GM19043 (cell line): ENCODE results near the gene MGMT.

Experiments used
- ATAC-seq: cut with Tn5 transposase; IDR thresholded peaks from one replicate; pipeline ENCODE4 v1.9.1; 2021; ENCODE audit warnings: low read depth; ENCODE audit not compliant: unreplicated experiment

Gene MGMT

DNA sequence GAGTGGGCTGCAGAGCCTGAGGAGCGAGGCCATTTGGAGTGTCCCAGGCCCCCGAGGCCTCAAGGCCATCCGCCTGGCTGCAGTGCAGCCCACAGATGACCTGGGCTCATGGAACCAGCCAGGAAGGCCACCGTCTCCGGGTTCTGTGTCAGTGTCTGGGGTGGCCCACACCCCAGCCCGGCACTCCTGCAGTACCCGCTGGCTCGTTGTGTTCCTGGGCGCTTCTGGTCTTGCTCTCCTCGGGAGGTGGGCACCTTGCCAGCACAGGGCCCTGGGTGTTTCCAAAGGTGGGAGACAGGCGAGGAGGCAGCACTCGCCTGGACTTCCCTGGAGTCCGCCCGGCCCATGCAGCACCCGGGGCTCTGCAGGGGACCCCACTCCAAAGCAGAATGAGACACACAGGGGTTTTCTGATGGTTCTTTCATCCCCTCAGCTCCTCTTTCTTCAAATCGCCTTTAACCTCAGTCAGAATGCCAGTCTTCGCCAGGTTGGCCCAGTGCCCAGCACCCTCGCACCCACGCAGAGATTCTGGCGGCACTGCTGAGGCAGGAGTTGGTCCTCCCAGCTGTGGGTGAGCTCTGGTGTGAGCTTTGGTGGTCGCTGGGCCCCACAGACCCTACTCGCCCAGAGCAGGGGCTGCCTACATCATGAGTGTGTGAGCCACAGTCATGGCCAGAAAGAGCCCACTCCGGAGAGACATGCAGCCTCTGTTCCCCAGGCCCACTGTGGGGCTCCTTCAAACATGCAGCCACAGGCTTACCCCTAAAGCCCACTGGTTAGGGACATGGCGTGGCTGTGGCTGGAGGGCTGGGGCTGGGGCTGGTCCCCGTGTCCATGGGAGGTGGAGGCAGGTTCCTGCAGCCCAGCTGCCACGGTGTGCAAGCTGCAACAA, 341.3 kb downstream of the MGMT start:
- no peak for ATAC-seq

DNA sequence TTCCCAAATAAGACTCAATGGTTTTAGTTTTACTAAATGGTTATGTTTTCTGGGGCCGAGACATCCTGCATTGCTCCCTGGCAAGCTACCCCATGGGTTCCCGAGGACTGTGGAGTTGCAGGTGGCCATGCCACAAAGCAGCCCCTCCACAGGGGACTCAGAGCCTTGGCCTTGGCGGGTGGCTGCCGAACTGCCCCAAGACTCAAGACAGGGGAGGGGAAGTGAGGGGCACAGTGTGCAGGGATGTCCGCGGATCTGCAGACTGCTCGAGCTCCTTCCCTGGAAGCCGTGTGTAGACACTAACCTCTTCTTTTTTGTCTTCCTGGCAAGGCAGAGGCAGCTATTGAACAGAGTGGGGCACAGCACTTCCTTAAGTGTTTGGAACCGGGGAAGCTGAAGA, 342.4 kb downstream of the MGMT start:
- ATAC-seq = no peak

GRCh38 chr10:129809841-129810240, 342.8 kb downstream of the MGMT start:
- ATAC-seq = no peak

DNA sequence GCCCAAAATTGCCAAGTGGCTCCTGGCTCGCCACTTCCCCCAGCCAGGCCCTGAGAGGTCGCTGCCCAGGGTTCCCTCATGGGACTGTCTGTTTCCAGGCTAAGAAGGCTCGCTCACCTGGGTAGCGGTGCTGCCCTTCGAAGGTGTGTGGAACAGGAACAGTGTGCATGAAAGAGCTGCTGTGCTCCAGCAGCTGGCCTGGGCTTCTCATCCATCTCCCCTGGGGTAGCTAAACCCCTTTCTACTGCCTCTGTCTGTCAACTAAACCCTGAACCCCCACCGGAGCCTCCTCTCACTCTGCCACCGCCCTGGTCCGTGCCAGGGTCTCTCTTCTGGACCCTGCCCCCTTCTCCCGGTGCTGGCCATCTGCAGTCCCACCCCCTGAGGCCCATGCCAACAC, 344.2 kb downstream of the MGMT start:
- ATAC-seq = no peak

DNA sequence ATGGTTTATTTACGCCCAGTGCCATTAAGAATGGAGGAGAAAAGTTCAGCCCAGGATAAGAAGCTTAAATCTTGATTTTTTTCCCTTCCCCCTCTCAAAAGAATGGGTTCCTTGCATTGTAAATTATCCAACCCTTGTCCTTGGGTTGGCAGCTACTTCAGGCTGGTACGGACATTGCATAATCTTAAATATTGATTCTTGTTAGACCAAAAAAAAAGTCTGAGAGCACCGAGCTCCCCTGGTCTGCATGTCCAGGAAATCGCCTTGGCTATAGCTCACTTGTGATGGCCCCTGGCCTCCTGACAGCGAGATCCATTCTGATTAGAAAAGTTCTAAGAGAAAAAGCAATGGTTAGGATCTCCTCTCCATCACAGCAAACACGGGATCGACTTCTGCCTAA, 345.4 kb downstream of the MGMT start:
- no peak for ATAC-seq

DNA sequence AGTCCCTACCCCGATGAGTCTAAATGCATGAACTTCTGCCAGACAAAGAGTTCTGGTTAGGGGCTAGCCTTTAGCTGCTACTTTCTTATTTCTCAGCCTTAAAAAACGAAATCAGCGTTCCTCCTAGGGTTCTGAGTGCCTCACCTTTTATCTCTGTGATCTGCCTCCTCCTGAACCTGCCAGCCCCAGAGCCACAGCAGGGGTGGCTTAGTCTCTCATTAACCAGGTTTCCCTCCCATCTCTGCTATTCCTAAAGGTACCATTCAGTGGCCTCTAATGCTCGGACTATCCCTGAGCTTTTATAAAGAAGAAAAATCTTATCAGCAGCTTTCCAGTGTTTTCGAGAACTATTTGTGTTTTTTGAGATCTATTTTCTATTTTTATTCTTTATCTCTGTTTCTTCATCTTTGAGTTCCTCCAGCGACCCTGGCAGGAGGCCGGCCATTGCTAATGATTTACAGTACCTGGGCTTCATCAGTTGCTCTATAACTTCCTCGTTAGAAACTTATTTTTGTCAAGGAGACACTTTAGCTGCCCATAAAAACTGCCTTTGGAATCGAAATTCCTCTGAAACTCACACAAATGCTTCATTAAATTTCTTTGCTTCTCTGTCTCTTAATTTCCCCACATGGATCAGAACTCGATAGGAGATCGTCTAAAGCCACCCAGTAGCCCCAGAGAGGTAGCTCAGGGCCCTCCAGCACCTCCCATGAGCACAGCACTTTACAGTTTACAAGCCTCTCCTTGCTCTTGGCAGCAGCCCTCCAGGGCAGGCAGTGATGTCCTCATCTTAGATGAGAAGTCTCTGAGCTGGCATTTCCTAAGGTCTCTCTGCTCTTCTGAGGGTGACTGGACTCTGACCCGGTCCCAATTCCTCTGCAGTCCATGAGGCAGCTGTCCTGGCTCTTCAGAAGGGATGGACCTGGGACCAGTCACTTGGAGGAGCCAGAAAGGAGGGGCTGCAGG, 347.9 kb downstream of the MGMT start:
- no peak for ATAC-seq

DNA sequence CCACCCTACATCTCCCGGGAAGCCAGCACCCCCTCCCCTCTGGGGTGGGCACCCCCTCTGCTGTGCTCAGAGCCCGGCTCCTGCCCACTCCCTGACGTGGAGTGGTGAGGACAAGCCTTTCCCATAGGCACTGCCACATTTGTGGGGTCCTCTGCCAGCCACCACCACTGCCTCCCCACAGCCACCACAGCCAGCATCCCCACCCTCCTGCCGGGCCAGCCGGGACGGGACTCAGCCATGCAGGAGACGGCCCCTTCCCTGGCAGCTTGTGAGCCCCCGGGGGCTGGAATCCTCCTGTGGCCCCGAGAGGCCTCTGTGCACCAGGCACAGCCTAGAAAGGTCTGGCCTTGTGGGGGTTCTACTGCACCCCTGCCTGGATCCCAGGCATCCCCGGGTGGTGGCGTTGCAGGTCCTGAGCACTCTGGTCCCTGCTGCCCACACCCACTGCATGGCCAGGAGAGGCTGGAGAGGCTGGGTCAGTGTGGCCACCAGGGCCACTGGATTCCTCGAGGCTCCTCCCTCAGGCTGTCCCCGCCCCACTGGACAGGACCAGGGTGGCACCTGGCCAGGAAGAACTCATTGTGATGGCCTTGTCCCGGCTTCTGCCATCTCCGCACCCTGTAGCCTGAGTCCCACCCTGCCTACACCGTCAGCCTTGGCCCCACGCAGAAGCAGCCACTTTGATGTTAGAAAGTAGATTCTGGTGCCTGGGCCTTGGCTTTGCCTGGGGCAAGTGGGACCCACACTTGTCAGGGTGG, 349.0 kb downstream of the MGMT start:
- ATAC-seq = no peak

DNA sequence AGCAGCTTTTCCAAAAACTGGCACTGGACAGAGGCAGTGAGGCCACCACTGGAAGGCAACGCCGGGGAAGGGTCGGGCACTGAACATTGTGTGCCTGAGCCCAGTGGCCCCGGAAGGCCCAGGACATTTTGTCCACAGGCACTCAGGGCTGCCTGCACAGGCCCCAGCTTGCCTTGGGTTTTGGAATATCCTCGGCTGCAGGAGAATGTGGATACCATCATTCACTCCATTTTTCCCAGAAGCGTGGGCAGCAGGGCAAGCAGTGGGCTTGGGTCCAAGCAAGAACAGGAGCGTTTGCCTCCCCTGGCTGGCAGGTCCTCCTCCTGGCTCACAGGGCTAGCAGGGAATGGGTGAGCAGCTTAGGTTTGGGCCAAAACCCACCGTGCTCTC, 349.6 kb downstream of the MGMT start:
- no peak for ATAC-seq
